Uterus (tissue), 2 donors: ENCODE measurements around the gene EYA3.

Experiments used
- CTCF ChIP-seq, 4 experiments: fragments of 200-600 bp in 2 of 4; fragments of 450-650 bp in 2 of 4; sonication (generic) in 2 of 4; IDR thresholded peaks; one replicate each; pipeline ENCODE4 v1.5.1; 2016 to 2019; ENCODE audit warnings: antibody characterized with exemption in 4 of 4, mild to moderate bottlenecking in 2 of 4, moderate library complexity in 1 of 4
- POLR2A ChIP-seq, 2 donors: fragments of 450-650 bp; IDR thresholded peaks; one replicate each; pipeline ENCODE4 v1.6.1; 2016; ENCODE audit warnings: antibody characterized with exemption in 2 of 2, mild to moderate bottlenecking in 1 of 2, moderate library complexity in 1 of 2

GRCh38 chr1:28036431-28036830 lies 52.0 kb downstream of the EYA3 start:
- TF ChIP-seq POLR2A (IDR thresholded peaks at IDR 0.05): no peak
- TF ChIP-seq CTCF (IDR thresholded peaks at IDR 0.05): no peak
